HG03095 (cell line): ENCODE results near the gene PLOD1.
"Not testable (repeated sequence)": the region's sequence is repeated elsewhere in the genome, so short reads cannot be mapped to it uniquely, and the experiment has no call there.

Experiments
- ATAC-seq: cut with Tn5 transposase; IDR thresholded peaks from one replicate; pipeline ENCODE4 v1.9.1; 2021; ENCODE audit warnings: moderate library complexity; ENCODE audit not compliant: unreplicated experiment

The PLOD1 gene

DNA sequence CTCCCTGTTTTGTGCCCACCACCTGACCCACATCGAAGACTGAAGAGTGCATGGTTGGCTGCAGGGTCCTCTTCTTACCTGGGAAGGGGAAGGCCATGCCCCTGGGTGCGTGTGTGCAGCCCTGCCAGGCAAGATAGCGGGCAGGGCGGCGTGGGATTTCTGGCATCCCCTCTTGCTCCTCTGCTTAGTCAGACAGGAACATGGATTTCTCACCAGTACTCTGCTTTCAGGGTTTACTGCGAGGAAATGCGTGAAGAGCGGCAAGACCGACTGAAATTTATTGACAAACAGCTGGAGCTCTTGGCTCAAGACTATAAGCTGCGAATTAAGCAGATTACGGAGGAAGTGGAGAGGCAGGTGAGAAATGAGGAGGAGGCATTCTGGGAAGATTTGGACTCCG lies 69.2 kb downstream of the PLOD1 start:
- ATAC-seq, result no peak

DNA sequence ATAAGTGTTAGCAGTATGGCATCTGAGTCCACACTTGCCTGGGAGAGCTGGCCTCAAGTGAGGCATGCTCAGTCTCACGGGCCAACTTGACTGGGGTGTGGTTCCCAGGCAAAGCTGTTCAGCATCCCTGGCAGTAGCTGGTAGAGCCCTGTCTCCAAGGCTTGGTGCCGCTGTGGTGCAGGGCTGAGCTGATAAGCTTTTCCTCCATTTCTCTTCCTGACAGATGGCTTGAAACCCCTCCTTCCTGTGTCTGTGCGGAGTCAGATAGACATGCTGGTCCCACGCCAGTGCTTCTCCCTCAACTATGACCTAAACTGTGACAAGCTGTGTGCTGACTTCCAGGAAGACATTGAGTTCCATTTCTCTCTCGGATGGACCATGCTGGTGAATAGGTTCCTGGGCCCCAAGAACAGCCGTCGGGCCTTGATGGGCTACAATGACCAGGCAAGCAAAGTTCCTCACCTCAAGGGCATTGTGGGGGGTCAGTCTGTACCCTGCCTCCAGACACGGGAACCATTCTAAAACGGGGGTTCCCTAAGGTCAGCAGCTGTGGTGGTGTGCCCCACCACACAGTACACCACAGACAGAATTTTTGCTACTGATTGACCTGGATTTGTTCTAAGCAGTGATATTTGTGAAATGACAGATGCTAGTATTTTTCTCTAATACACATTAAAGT lies 71.1 kb downstream of the PLOD1 start:
- no peak for ATAC-seq

DNA sequence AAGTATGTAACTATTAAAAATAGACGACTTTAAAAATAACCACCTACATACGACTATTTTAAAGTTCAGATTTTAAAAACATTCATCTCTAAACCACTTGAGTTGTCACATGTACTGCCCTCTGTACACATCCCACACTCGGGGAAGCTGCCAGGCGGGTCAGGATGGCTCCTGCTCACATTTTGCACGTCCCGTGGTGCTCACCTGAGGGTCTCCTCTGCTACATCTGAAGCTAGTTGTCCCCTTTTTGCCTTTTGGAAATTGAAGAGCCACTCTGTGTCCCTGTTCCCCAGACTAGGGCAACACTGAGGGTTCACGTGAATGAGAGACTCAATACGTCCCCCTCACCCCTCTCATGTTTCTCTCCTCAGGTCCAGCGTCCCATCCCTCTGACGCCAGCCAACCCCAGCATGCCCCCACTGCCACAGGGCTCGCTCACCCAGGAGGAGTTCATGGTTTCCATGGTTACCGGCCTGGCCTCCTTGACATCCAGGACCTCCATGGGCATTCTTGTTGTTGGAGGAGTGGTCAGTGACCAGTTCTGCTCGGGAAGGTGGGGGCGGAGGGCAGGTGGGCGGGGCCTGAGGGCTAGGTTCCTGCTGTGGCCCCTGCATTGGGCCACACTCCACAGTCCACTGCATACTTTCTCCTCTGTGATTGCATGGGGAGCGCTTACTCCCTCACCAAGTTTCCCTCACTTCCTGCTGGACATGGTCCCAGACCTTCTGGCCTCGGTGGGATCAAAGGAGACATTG lies 71.8 kb downstream of the PLOD1 start:
- ATAC-seq, result no peak

DNA sequence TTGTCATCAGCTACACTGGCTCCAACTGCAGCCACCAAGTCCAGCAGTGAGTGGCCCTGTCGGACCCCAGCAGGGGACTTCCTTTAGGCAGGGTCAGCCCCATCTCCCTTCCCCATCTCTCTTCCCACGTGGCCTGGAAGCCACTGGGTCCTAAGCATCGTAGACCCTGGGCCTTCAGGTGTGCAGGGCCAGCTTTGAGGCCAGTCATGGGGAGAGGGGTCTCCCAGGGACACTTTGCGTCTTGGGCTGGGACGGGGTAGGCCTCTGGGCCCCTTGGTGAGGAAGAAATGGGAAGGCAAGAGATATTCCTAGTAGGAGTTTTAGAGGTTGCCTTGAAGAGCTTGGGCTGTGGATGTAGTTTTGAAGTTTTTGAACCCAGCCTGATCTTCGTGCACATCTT lies 72.7 kb downstream of the PLOD1 start:
- ATAC-seq, result no peak

DNA sequence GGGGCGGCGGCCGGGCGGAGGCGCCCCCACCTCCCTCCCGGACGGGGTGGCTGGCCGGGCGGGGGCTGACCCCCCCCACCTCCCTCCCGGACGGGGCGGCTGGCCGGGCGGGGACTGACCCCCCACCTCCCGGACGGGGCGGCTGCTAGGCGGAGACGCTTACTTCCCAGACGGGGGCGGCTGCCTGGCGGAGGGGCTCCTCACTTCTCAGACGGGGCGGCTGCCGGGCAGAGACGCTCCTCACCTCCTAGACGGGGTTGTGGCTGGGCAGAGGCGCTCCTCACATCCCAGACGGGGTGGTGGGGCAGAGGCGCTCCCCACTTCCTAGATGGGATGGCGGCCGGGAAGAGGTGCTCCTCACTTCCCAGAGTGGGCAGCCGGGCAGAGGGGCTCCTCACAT lies 73.8 kb downstream of the PLOD1 start:
- not testable (repeated sequence) for ATAC-seq

DNA sequence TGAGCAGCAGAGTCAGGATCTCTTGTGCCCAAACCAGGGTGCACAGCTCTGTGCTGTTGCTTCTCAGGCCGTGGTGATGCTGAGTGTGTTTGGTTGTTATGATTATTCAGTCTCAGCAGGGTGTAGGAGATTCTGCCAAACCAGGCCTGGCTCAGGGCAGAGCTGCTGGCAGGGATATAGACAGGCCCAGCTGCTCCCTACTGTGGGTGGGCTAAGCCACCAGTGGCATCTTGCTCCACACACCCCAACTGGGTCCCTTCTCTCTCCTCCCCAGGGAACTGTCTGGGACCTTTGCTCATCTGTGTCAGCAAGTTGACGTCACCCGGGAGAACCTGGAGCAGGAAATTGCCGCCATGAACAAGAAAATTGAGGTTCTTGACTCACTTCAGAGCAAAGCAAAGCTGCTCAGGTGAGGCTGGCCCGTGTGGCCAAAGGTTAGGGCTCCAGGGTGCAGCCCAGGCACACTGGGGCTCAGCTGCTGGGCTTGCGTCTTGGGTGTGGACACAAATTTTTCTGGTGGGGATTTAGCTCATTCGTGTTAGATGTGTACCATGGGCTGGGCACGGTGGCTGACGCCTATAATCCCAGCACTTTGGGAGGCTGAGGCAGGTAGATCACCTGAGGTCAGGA lies 74.9 kb downstream of the PLOD1 start:
- ATAC-seq, result no peak

DNA sequence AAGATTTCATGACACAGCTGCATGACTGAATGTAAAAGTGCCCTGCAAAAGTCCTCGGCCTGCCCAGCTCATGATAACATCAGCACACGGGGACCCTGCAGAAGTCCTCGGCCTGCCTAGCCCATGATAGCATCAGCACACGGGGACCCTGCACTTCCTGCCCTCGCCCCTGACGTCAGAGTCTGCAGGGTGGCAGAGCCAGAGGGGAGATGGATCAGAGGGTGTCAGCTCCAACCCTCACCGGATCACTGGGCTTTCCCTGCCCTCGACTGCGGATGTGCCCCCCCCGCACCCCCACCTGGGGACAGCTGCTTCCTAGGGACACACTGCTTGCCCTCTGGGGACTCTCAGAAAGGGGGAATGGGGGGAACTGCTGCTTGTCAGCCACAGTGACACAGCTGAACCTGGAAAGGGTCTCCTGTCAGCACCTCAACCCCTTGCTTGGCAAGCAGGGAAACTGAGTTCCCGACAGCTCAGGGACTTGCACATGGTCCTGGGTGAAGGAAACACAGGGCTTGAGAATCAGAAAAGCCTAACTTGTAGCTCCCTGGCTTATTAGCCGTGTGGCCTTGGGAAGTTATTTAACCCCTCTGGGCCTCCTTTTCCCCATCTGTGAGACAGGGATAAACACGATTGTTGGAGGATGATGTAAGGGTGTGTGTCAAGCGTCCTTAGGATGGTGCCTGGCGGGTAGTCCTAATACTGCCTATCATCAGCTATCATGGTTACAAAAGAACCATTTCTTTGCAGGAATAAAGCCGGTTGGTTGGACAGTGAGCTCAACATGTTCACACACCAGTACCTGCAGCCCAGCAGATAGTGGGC lies 76.4 kb downstream of the PLOD1 start:
- no peak for ATAC-seq

DNA sequence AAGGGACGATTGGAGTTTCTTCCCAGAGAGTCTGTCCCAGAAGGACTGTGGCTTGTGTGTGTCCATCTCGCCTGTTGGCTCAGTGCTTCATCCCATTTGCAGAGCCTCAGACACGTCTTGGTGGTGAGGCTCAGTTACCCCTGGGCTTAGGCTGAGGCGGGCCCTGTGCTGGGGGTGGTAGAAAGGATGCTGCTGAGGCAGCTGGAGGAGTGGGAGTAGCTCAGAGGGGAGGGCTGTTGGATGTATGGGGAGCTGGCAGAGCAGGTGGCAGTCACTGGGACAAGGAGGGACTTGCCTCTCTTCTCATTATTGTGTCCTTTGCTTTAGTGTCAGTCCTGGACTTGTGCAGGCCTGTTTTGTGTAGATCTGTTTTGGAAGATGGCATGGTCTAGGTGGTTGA lies 77.5 kb downstream of the PLOD1 start:
- no peak for ATAC-seq

DNA sequence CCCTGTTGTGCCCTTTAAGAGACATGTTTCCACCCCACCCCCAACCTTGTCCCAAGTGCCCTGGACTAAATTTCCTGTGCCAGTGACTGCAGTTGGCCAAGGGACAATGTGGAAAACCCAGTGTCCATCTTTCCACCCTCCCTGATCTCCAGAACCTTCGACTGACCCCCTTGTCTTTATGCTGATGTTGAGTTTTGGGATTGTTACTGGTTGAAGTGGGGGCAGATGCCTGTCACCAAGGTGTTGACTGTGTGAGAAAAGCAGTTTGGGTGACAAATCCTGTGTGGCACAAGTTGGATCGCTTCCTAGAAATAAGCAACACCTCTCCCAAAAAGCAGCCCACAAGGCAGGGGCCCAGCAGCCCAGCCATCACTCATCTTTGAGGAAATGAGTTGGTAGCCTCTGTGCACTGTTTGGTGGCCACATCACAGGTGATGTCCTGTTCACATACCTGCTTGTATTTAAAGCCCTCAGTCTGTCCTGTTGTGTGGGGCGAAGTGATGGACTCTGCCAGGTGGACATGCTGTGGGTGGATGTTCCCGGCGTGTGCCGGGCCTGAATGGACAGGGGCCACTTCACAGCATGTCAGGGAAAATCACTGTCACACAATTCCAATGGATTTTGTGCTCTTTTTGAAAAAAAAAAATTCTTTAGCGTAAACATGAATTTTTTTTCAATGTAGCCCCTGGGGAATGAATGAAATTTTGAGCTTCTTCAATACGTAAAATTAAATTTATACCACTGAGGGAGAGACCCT lies 78.2 kb downstream of the PLOD1 start:
- no peak for ATAC-seq

DNA sequence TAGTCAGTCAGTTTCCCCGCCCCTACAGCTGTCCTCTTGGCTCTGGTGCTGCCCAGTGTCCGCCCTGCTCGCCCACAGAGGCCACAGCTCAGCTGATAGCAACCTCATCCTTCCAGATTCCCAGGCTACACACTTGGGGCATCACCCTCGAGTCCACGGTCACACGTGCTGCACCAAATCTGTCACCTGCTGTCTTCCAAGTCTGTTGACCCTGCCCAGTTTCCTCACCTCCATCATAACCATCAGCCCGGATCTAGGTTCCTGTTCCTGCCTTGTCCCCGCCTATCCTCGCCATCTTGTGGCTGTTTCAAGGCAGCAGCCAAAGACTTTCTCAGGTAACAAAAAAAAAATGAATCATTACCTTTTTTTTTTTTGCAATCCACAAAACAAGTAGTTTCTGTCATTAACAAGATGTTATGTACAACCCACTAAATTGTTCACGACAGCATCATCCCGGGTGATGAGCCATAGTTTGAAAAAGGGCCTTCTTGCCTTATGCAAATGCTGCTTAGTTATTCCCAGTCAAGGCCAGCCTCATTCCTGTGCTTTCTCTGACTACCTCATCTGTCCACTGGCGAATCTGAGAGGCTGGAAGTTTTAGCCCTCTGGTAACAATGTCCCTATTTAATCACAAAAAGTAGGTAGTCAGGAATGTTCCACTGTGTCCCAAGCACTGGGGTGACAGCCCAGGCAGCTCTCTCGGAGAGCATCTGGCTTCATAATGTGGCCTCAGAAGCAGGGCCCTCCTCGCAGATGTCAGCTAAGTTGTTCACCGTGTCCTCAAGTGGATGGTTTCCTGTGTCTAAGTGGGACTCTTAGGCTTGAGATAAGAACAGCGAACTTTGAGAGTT lies 79.8 kb downstream of the PLOD1 start:
- ATAC-seq, result no peak

DNA sequence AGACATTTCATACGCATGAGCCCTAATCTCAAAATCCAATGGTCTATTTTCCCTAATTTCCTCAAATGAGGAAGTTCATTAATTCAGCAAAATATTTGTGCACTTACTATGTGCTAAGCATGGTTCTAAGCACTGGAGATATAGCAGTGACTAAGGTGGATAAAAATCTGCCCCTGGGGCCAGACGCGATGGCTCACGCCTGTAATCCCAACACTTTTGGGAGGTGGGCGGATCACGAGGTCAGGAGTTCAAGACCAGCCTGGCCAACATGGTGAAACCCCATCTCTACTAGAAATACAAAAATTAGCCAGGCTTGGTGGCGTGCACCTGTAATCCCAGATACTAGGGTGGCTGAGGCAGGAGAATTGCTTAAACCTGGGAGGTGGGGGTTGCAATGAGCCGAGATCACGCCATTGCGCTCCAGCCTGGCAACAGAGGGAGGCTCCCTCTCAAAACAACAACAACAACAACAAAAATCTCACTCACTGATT lies 80.5 kb downstream of the PLOD1 start:
- ATAC-seq, result no peak

DNA sequence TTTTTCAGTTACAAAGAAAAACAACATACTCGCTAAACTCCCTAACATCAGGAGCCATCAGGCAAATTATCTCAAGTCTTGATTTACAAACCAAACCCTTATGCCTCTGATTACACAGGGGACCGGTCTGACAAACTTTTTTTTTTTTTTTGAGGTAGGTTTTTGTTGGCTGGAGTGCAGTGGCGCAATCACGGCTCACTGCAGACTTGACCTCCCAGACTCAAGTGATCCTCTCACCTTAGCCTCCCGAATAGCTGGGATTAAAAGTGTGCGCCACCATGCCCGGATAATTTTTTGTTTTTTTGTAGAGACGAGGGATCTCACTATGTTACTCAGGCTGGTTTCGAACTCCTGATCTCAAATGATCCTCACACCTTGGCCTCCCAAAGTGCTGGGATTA lies 81.0 kb downstream of the PLOD1 start:
- no peak for ATAC-seq

DNA sequence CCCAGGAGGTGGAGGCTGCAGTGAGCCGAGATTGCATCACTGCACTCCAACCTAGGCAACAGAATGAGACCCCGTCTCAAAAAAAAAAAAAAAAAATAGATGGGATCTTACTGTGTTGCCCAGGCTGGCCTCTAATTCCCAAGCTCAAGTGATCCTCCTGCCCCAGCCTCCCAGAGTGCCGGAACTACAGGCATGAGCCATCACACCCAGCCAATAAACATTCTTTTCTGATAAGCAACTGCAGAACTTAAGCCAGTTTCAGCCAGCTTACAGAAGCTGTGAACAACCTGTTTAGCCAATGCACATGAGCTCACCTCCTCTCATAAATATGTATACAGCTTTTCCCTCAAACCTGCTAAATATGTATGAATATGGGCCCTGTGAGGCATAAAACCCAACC lies 81.7 kb downstream of the PLOD1 start:
- ATAC-seq, result no peak

DNA sequence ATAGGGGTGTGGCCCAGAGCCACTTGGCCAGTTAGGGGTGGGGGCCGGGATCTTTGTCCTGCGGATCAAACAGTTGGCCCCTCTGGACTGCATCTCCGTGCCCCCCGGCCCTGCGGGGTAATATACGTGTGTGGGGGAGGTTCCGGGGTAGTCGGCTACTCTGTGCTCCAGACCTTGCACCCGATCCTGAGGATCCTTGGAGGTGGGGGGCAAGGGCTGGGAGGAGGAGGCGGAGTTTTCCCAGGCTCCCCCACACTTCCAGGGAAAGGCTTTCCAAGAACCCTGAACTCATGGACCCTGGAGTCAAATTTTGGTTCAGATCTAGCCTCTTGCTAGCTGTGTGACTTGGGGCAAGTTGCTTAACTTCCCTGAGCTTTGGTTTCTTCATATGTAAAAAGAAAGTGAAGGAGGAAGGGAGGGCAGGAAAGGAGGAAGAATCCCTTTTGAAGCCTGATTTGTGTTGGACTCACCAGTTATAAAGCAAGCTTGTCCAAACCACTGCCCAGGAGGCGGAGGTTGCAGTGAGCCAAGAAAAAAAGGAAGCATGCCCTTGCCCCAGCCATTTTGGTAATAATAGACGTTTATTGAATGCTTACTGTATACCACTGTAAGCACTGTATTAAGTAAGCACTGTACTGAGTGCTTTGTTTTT lies 85.5 kb downstream of the PLOD1 start:
- ATAC-seq, result no peak

DNA sequence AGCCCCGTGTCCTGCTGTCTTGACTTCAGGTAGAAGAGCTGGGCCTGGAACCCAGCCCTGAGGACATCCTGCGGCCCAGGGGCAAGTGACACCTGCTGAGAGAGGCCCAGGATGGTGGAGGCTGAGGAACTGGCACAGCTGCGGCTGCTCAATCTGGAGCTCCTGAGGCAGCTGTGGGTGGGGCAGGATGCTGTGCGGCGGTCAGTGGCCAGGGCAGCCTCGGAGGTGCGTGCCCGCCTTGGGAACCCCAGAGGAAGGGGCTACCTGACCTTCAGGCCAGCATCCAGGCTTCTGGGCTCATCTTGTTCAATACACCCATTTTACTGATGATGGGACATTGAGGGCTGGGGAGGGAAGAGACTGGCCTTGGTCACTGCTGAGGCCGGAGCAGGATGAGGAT lies 87.1 kb downstream of the PLOD1 start:
- no peak for ATAC-seq

DNA sequence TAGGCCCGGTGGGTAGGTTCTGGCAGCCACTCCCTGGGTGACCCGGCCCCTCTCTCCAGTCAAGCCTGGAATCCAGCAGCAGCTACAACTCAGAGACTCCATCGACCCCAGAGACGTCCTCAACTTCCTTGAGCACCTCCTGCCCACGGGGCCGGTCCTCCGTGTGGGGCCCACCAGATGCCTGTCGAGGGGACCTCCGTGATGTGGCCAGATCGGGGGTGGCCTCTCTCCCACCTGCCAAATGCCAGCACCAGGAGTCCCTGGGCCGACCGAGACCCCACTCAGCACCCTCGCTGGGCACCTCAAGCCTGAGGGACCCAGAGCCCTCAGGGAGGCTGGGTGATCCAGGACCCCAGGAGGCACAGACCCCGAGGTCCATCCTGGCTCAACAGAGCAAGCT lies 87.5 kb downstream of the PLOD1 start:
- ATAC-seq, result no peak
